Spleen (tissue), 7 donors: ENCODE results near the gene TTC7B.

ENCODE experiments used
- CTCF ChIP-seq, 11 experiments: fragments of 200-600 bp in 7 of 11; fragments of 450-650 bp in 4 of 11; sonication (generic) in 4 of 11; IDR thresholded peaks in 8 of 11; conservative IDR thresholded peaks in 3 of 11; 1 replicate in 7 of 11; 2 replicates in 4 of 11; pipeline versions ENCODE4 v1.4.0 to v1.8.0; 2016 to 2021; ENCODE audit warnings: antibody characterized with exemption in 11 of 11, inconsistent platforms in 4 of 11, mild to moderate bottlenecking in 1 of 11
- POLR2A ChIP-seq, 3 donors: fragments of 450-650 bp; IDR thresholded peaks; one replicate each; pipeline ENCODE4 v1.5.1; 2017; ENCODE audit warnings: antibody characterized with exemption in 3 of 3, mild to moderate bottlenecking in 1 of 3
- POLR2AphosphoS5 ChIP-seq, 3 donors: sonication (generic); formaldehyde crosslinking; IDR thresholded peaks; one replicate each; pipeline ENCODE4 v1.5.1; 2017; ENCODE audit warnings: antibody characterized with exemption in 3 of 3
- donor health status: DM: no; HTN: no; CAD: no; lungs with moderate emphysema.
- donor health status: DM: no; HTN: no; CAD: no.
- donor health status: DM: no; HTN: no; CAD: no.

GRCh38 chr14:90489306-90489705 is 326.9 kb downstream of the TTC7B start:
- TF ChIP-seq POLR2A (IDR thresholded peaks at IDR 0.05) (no peak), CTCF (IDR thresholded peaks at IDR 0.05 in 8 of 11, conservative IDR thresholded peaks at IDR 0.05 in 3 of 11) (no peak), POLR2AphosphoS5 (IDR thresholded peaks at IDR 0.05) (no peak)
